ENCODE results near the gene PSMD12. TPM values are rescaled to one million over a fixed set of nuclear protein-coding genes. Genes with fewer than 3 reads are reported as not detected.

The PSMD12 gene
- 10 to 100 TPM; 18.2 to 57.2 (median 46.5) TPM for total RNA-seq
- polyA plus RNA-seq = 10 to 100 TPM; 25.8 to 57.5 TPM
- long read RNA-seq, donor 1, full-length matches to known transcripts = 48 of 54 reads
- long read RNA-seq, donor 1, partial matches to known transcripts = 1 of 54 reads
- long read RNA-seq, donor 1, other reads (novel, unspliced or antisense) = 5 of 54 reads
- long read RNA-seq, donor 2, full-length matches to known transcripts = 207 of 227 reads
- long read RNA-seq, donor 2, partial matches to known transcripts = 6 of 227 reads
- long read RNA-seq, donor 2, other reads (novel, unspliced or antisense) = 14 of 227 reads
- long read RNA-seq, donor 3, full-length matches to known transcripts = 59 of 65 reads
- long read RNA-seq, donor 3, partial matches to known transcripts = 2 of 65 reads
- long read RNA-seq, donor 3, other reads (novel, unspliced or antisense) = 4 of 65 reads

DNA sequence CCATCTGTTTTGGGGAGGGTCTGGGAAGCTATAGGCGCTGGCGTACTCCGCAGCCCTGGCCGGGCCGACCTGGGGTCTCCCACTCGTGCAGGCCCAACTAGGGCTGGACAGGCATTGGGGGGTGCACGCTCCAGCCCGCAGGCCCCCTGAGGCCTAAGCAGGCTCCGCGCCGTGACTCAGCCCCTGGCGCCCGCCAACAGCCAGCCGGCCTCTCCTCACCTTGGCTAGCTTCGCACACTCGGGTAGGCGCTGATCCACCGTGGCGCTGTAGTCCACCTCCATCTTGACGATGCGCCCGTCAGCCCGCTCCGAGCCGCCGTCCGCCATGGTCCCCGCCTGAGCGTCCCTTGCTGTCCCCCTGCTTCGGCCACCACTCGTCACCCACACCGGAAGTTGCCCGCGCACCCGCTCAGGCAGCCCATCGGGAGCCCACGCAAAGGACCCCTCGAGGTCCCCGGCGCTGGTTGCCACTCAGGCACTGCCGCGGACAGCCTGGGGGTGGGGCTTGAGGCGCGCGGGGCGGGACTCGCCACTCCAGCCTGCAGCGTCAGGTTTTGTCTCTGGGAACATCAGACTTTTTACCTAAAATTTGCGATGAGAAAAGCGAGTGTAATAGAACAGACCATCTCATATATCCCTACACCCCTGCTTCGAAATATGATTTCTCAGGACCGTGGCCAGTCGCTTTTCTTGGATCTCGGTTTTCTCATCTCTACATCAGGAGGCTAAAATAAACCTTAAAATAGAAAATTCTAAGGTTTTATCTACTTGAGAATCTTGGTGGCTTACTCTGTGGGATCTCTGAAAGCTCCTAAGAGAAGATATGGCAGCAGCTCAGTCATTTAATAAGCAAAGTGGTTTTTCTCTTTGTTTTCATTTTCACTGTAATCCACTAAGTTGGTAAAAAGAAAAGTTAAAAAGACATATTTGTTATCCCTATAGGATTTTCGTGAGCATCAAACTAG, at the start of gene PSMD12:
PSMD12 (minus strand) TSS at position 385 of the 965 bp plus-strand sequence; CDS start at position 327, 58 bp downstream.
- Histone ChIP-seq H3K27me3 (no peaks in the 10 kb centered on the region), H3K4me1 (peaks cover 6 to 45% (median 39%) of the 10 kb centered on the region in 12 donors), H3K4me3 (peak within 1 kb of the TSS; percentile 72 to 98 (median 86)), H3K36me3 (peaks cover 0 to 26% (median 6%) of the 10 kb centered on the region in 9 donors), H3K9me3 (no peaks in the 10 kb centered on the region), H3K27ac (peak within 1 kb of the TSS; percentile 83 to 96 (median 92))
- 1 to 2% (median 1%) methylated on average over 41 to 55 of the region's 55 CpGs for WGBS, 4 donors
- DNase-seq (peak; percentile 94 to 98 (median 95)), ATAC-seq (peak; percentile 95 to 98 (median 98))
- TF ChIP-seq, protein P1, sequence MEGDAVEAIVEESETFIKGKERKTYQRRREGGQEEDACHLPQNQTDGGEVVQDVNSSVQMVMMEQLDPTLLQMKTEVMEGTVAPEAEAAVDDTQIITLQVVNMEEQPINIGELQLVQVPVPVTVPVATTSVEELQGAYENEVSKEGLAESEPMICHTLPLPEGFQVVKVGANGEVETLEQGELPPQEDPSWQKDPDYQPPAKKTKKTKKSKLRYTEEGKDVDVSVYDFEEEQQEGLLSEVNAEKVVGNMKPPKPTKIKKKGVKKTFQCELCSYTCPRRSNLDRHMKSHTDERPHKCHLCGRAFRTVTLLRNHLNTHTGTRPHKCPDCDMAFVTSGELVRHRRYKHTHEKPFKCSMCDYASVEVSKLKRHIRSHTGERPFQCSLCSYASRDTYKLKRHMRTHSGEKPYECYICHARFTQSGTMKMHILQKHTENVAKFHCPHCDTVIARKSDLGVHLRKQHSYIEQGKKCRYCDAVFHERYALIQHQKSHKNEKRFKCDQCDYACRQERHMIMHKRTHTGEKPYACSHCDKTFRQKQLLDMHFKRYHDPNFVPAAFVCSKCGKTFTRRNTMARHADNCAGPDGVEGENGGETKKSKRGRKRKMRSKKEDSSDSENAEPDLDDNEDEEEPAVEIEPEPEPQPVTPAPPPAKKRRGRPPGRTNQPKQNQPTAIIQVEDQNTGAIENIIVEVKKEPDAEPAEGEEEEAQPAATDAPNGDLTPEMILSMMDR (IDR thresholded peaks at IDR 0.05) = peak in 2 of 12 donors; percentile 3 to 17
- peak in 1 of 2 donors; percentile 75 for TF ChIP-seq POLR2A (IDR thresholded peaks at IDR 0.05)
- intact Hi-C loops (cut with DNase I) = loop anchor here in 2 of 10 donors (10.0 kb wide), 2 partner anchors 122 to 348 kb away; partner anchors contain the start of genes HELZ (in 1 of the 2) and NOL11 (in 1 of the 2)

DNA sequence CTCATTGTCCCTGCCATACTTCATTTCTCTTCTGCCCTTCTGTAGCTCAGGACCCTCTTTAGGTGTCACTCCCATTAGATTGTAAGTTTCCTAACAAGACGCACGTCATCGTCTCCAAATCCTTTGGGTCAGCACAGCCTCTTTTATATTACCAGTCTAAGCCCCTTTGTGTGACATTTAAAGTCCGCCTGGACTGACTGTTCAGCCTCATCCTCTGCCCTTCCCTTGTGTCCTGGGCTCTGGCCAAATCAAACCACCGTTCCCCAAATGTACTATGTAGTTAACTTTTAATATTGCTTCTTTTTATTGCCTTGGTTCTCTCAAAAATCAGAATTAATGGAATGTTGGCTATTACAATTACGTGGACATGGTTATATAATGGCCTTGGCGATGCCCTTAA, 48.9 kb upstream of the PSMD12 start:
- intact Hi-C loops (cut with DNase I) = no loop called here
- TF ChIP-seq, protein P1 (IDR thresholded peaks at IDR 0.05) = no peak
- no peak for TF ChIP-seq POLR2A (IDR thresholded peaks at IDR 0.05)
- Histone ChIP-seq H3K27ac (no peak overlapping the region), H3K4me3 (no peak overlapping the region), H3K36me3 (no peaks in the 10 kb centered on the region), H3K4me1 (peaks cover 0 to 40% (median 4%) of the 10 kb centered on the region in 12 donors), H3K27me3 (no peaks in the 10 kb centered on the region), H3K9me3 (peaks cover 0 to 7% (median 0%) of the 10 kb centered on the region in 12 donors)
- WGBS, 4 donors = 75 to 84% (median 81%) methylated on average over 7 of the region's 7 CpGs
- no peak for ATAC-seq
- DNase-seq = no peak

DNA sequence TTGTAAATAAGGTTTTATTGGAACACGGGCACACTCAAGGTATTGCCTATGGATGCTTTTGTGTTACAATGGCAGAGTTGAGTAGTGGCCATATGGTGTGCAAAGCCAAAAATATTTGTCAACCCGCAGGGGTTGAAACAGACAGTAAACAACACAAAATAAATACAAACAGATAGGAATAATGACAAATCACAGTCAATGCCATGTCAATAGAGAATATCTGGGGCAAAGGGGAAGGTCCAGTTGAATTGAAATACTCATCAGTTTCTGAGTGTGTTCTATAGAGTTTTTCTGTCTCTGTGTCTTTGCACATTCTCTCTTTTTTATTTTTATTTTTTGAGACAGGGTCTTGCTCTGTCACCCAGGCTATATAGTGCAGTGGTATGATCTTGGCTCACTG, 48.2 kb upstream of the PSMD12 start:
- TF ChIP-seq POLR2A (IDR thresholded peaks at IDR 0.05) = no peak
- TF ChIP-seq, protein P1 (IDR thresholded peaks at IDR 0.05) = no peak
- intact Hi-C loops (cut with DNase I) = no loop called here
- no peaks in the 10 kb centered on the region for H3K27me3 ChIP-seq
- no peaks in the 10 kb centered on the region for H3K36me3 ChIP-seq
- H3K4me1 ChIP-seq = peaks cover 0 to 33% (median 4%) of the 10 kb centered on the region in 12 donors
- no peak for DNase-seq
- peaks cover 0 to 7% (median 0%) of the 10 kb centered on the region in 12 donors for H3K9me3 ChIP-seq
- no peak overlapping the region for H3K27ac ChIP-seq
- no peak overlapping the region for H3K4me3 ChIP-seq
- no peak for ATAC-seq
- 93 to 99% (median 96%) methylated on average over 2 of the region's 2 CpGs for WGBS, 4 donors

Measured in heart left ventricle (tissue), 16 donors.